Lower leg skin (tissue), 3 donors: ENCODE measurements around the gene CCDC40.

ENCODE experiments used
- CTCF ChIP-seq, 3 donors: fragments of 450-650 bp; IDR thresholded peaks; one replicate each; pipeline ENCODE4 v1.5.1; 2016; ENCODE audit warnings: antibody characterized with exemption in 3 of 3, mild to moderate bottlenecking in 3 of 3, moderate library complexity in 2 of 3
- POLR2A ChIP-seq, 2 donors: fragments of 450-650 bp; IDR thresholded peaks; one replicate each; pipeline ENCODE4 v1.6.1; 2016 to 2017; ENCODE audit warnings: antibody characterized with exemption in 2 of 2, mild to moderate bottlenecking in 1 of 2, moderate library complexity in 1 of 2

- TF ChIP-seq CTCF (IDR thresholded peaks at IDR 0.05) (no peak), POLR2A (IDR thresholded peaks at IDR 0.05) (no peak)
Observed at GRCh38 chr17:80002690-80003490, 33.6 kb upstream of the CCDC40 start.
